Stimulated activated CD8-positive, alpha-beta memory T cell treated with anti-CD3 and anti-CD28 coated beads, Interleukin-12 subunit alpha, Interleukin-12 subunit beta, amount 100 ng/mL, for 1 hour (primary cell): ENCODE data around the gene PADI6.
"Not testable (repeated sequence)": the region's sequence is repeated elsewhere in the genome, so short reads cannot be mapped to it uniquely, and the experiment has no call there.

Experiments used
- DNase-seq: peaks from one replicate; pipeline ENCODE4 v3.0.0-alpha.2; 2020; ENCODE audit warnings: low read depth

PADI6 gene

GRCh38 chr1:17371896-17372295, at the start of gene PADI6:
PADI6 (plus strand) TSS chr1:17372196; CDS start chr1:17372246, 50 bp downstream.
- DNase-seq: no peak

GRCh38 chr1:17328855-17329254, 43.1 kb upstream of the PADI6 start:
- no peak for DNase-seq

- no peak for DNase-seq
Measured at GRCh38 chr1:17329610-17330009, 42.4 kb upstream of the PADI6 start.

GRCh38 chr1:17330856-17331255, 41.1 kb upstream of the PADI6 start:
- DNase-seq: no peak

- no peak for DNase-seq
Measured at GRCh38 chr1:17333081-17333480, 38.9 kb upstream of the PADI6 start.

GRCh38 chr1:17335821-17336710, 35.9 kb upstream of the PADI6 start:
- DNase-seq: peak; percentile 42

- DNase-seq: no peak
Measured at GRCh38 chr1:17338706-17339493, 33.1 kb upstream of the PADI6 start.

- DNase-seq: no peak
Measured at GRCh38 chr1:17339521-17339920, 32.5 kb upstream of the PADI6 start.

GRCh38 chr1:17340358-17340757, 31.6 kb upstream of the PADI6 start:
- DNase-seq: no peak

- no peak for DNase-seq
Measured at GRCh38 chr1:17342014-17342441, 30.0 kb upstream of the PADI6 start.

- DNase-seq: not testable (repeated sequence)
Measured at GRCh38 chr1:17345506-17345905, 26.5 kb upstream of the PADI6 start.

GRCh38 chr1:17346046-17346789, 25.8 kb upstream of the PADI6 start:
- no peak for DNase-seq

GRCh38 chr1:17347769-17348592, 24.0 kb upstream of the PADI6 start:
- no peak for DNase-seq

- DNase-seq: no peak
Measured at GRCh38 chr1:17348593-17349234, 23.3 kb upstream of the PADI6 start.

GRCh38 chr1:17350083-17350482, 21.9 kb upstream of the PADI6 start:
- DNase-seq: no peak

GRCh38 chr1:17350928-17351446, 21.0 kb upstream of the PADI6 start:
- DNase-seq: no peak

- DNase-seq: no peak
Measured at GRCh38 chr1:17351598-17352324, 20.2 kb upstream of the PADI6 start.

GRCh38 chr1:17352419-17352909, 19.5 kb upstream of the PADI6 start:
- DNase-seq: no peak

GRCh38 chr1:17355898-17356297, 16.1 kb upstream of the PADI6 start:
- DNase-seq: no peak
